MCF 10A (cell line): Measurements from ENCODE around the gene CHST6. TPM values are rescaled to one million over a fixed set of nuclear protein-coding genes. Genes with fewer than 3 reads are reported as not detected.

Experiments
- BruUV-seq: library from RNA; stranded (reverse); fragments of 400-500 nt; replicated peaks from 2 replicates; lab custom pipeline; 2021; lab: Mats Ljungman, UMichigan
- CTCF ChIA-PET: fragments of 300-600 bp; sonication (Branson Sonifier 250); formaldehyde crosslinking; extraction: SDS; loops from one replicate; lab custom pipeline; 2021; ENCODE audit warnings: antibody characterized with exemption, inconsistent platforms; lab: Yijun Ruan, JAX
- POLR2A ChIA-PET: fragments of 300-600, 350-650 bp; sonication (Branson Sonifier 250); formaldehyde crosslinking; extraction: SDS; loops from one replicate; lab custom pipeline; 2020; ENCODE audit warnings: antibody characterized with exemption, inconsistent platforms; lab: Yijun Ruan, JAX
- DNase-seq: peaks from one replicate; pipeline ENCODE4 v3.0.0-alpha.2; 2018; ENCODE audit not compliant: unreplicated experiment
- H3K27ac Mint-ChIP-seq: one replicate; pipeline ENCODE4 v1.8.0; 2022; ENCODE audit warnings: mild to moderate bottlenecking, low read depth, mixed read lengths; ENCODE audit not compliant: unreplicated experiment
- H3K27me3 Mint-ChIP-seq: one replicate; pipeline ENCODE4 v1.8.0; 2022; ENCODE audit warnings: mixed read lengths; ENCODE audit not compliant: insufficient read depth, unreplicated experiment
- H3K36me3 Mint-ChIP-seq: one replicate; pipeline ENCODE4 v1.8.0; 2022; ENCODE audit warnings: mild to moderate bottlenecking, moderate library complexity, mixed read lengths; ENCODE audit not compliant: insufficient read depth, unreplicated experiment
- H3K4me1 Mint-ChIP-seq: one replicate; pipeline ENCODE4 v1.8.0; 2022; ENCODE audit warnings: mixed read lengths; ENCODE audit not compliant: insufficient read depth, unreplicated experiment
- H3K4me3 Mint-ChIP-seq: one replicate; pipeline ENCODE4 v1.8.0; 2022; ENCODE audit warnings: mild to moderate bottlenecking, moderate library complexity, mixed read lengths; ENCODE audit not compliant: unreplicated experiment
- H3K9me3 Mint-ChIP-seq: one replicate; pipeline ENCODE4 v1.8.0; 2022; ENCODE audit warnings: mixed read lengths; ENCODE audit not compliant: unreplicated experiment
- intact Hi-C: fragments of 100-400 bp; cut with micrococcal nuclease; formaldehyde crosslinking; loops from 2 replicates; pipeline ENCODE4 v1.14.1; 2022
- total RNA-seq: library from RNA; stranded (reverse); gene quantifications from 2 replicates; pipeline ENCODE4 v1.2.3, GENCODE V29; 2022
- TF ChIP-seq, protein P1 (sequence below): fragments of 200-600 bp; IDR thresholded peaks from one replicate; pipeline ENCODE4 v1.8.0; 2022; ENCODE audit warnings: antibody characterized with exemption, mild to moderate bottlenecking; ENCODE audit not compliant: unreplicated experiment

The CHST6 gene
- total RNA-seq, 1 experiment from 2014 or later = 0.16 TPM

DNA sequence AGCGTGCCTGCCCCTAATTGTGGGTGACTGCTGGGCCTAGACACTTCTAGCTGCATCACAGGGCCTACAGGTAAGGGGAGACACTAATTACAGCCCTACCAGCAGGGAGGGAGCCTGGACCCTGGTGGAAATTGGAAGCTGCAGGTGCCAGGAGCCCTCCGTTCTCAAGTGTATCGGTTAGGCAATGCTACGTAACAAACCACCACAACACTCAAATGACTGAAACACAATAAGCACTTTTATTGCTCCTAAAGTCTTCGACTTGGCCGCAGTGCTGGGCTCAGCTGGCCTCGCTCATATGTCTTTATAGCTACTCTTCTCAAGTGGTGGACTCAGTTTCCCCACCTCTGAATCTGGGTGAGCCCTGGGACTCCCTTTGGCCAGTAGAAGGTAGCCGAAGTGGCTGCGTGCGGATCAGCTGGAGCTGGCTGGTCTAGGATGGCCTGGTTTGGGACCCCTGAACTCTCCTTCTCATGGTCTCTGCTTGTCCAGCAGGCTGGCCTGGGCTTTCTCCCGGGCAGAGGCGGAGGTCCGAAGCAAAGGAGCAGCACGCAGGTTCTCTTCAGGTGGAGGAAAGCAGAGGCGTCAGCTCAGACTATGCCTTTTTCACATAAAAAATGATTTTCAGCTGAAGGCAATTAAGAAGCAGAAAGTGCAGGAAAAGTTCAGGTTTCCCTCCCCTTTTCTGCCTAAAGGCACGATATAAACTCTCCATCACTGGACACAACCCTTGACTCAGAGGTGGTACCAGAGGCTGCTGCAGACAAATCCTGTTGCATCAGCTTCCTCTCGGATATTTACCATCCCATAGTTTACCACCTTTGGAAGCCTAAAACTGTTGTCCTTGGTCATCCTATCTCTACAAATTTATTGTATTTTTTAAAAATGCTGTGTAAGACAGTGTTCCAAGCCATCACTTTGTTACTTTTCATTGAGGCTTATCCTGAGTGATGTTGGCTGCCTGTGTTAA, 22.0 kb downstream of the CHST6 start:
- H3K4me1 Mint-ChIP-seq = peaks cover 22% of the 10 kb centered on the region

DNA sequence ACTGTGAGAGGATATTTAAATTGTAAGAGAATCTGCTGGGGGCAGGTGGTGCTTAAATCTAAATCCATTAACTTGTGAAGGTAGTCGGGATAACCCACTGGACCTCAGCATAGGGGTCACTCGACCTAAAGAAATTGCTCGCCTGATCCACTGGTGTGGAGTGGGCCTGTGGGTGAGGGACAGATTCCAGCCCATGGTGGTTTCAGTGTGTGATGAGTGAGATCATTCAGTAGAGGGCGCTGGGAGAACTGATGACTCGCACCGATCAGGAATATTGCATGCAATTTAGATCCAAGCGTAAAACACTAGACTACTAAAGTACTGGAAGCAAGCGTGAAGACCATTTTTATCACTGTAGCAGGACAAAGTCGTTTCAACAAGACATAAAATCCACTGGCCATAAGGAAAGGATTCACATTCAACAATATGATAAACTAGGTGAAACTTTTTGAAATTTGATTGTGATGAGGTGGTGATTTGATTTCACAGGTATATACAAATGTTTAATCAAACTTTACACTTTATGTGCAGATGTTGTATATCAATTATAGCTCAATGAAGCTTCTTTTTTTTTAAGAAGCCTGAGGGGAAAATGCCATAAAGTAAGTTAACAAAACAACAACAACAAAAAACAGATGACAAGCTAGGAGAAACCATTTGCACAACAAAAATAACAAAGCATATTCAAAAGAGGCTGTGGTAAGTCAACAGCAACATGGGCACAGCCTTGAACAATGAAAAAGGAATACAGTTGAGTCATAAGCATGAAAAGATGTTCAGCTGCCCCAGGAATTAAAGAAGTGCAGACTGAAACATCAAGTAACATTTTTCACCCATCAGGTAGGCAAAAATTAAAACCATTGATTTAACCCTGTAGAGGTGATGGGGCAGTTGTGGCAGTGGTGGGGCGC, 23.3 kb downstream of the CHST6 start:
- H3K27ac Mint-ChIP-seq = no peak overlapping the region

More for the DNA sequence above, 22.0 kb downstream of the CHST6 start:
- H3K9me3 Mint-ChIP-seq = no peaks in the 10 kb centered on the region
- no peak overlapping the region for H3K27ac Mint-ChIP-seq
- ChIA-PET POLR2A (interaction anchor here (0.6 to 2.6 kb wide), 4 partner anchors 11 to 175 kb away, joined by 3 to 21 read pairs (median 4); partner anchors contain the start of genes GABARAPL2, KARS1, TERF2IP and TMEM231), CTCF (interaction anchor here (0.5 to 5.5 kb wide), 27 partner anchors 8 to 291 kb away, joined by 3 to 88 read pairs (median 4); partner anchors contain the start of gene ADAT1)
- TF ChIP-seq, protein P1, sequence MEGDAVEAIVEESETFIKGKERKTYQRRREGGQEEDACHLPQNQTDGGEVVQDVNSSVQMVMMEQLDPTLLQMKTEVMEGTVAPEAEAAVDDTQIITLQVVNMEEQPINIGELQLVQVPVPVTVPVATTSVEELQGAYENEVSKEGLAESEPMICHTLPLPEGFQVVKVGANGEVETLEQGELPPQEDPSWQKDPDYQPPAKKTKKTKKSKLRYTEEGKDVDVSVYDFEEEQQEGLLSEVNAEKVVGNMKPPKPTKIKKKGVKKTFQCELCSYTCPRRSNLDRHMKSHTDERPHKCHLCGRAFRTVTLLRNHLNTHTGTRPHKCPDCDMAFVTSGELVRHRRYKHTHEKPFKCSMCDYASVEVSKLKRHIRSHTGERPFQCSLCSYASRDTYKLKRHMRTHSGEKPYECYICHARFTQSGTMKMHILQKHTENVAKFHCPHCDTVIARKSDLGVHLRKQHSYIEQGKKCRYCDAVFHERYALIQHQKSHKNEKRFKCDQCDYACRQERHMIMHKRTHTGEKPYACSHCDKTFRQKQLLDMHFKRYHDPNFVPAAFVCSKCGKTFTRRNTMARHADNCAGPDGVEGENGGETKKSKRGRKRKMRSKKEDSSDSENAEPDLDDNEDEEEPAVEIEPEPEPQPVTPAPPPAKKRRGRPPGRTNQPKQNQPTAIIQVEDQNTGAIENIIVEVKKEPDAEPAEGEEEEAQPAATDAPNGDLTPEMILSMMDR = no peak
- H3K27me3 Mint-ChIP-seq = no peaks in the 10 kb centered on the region
- no peak for DNase-seq
- no peaks in the 10 kb centered on the region for H3K36me3 Mint-ChIP-seq
- no peak overlapping the region for H3K4me3 Mint-ChIP-seq
- intact Hi-C loops = loop anchor here (1.0 kb wide), 1 partner anchor 291 kb away; no protein-coding TSS in a partner anchor
- BruUV-seq = no TSS peak

DNA sequence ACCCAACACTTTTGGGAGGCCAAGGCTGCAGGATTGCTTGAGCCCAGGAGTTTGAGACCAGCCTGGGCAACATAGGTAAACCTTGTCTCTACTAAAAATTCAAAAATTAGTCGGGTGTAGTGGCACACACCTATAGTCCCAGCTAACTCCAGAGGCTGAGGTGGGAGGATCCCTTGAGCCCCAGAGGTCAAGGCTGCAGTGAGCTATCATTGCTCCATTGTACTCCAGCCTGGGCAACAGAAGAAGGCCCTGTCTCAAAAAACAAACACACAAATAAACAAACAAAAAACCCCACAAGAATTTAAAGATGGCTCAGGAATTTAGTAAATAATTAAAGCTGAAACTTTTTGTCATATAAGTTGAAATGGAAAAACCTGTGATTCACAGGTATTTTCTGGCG, 28.5 kb downstream of the CHST6 start:
- ChIA-PET POLR2A (no interaction called here), CTCF (interaction anchor here (0.6 to 3.3 kb wide), 10 partner anchors 9 to 359 kb away, joined by 3 to 27 read pairs (median 4); no protein-coding TSS in a partner anchor)
- H3K4me1 Mint-ChIP-seq = peaks cover 20% of the 10 kb centered on the region
- peaks cover 8% of the 10 kb centered on the region for H3K36me3 Mint-ChIP-seq
- no TSS peak for BruUV-seq
- TF ChIP-seq, protein P1 = no peak
- H3K4me3 Mint-ChIP-seq = no peak overlapping the region
- no peak overlapping the region for H3K27ac Mint-ChIP-seq
- H3K9me3 Mint-ChIP-seq = no peaks in the 10 kb centered on the region
- no peaks in the 10 kb centered on the region for H3K27me3 Mint-ChIP-seq
- no peak for DNase-seq
- intact Hi-C loops = no loop called here

More for the DNA sequence above, 23.3 kb downstream of the CHST6 start:
- H3K36me3 Mint-ChIP-seq = no peaks in the 10 kb centered on the region
- BruUV-seq = no TSS peak
- H3K4me1 Mint-ChIP-seq = peaks cover 9% of the 10 kb centered on the region
- TF ChIP-seq, protein P1 = peak; percentile 77
- ChIA-PET CTCF (interaction anchor here (0.6 to 5.5 kb wide), 47 partner anchors 9 to 1135 kb away, joined by 3 to 88 read pairs (median 4); partner anchors contain the start of genes ADAT1 and CHST6), POLR2A (interaction anchor here (0.7 to 2.6 kb wide), 8 partner anchors 13 to 292 kb away, joined by 3 to 21 read pairs (median 4); partner anchors contain the start of genes KARS1, TERF2IP and TMEM231)
- no peaks in the 10 kb centered on the region for H3K9me3 Mint-ChIP-seq
- no peaks in the 10 kb centered on the region for H3K27me3 Mint-ChIP-seq
- intact Hi-C loops = loop anchor here (1.0 kb wide), 4 partner anchors 45 to 292 kb away; no protein-coding TSS in a partner anchor
- no peak overlapping the region for H3K4me3 Mint-ChIP-seq
- DNase-seq = peak; percentile 74
